GM11168 (cell line): Measurements from ENCODE around the gene GAA.

ENCODE experiments used
- in situ Hi-C: fragments of 300-500 bp; cut with MboI; formaldehyde crosslinking; loops from one replicate; pipeline ENCODE4 v1.12.0; 2022; ENCODE audit warnings: low sequenced_read_pairs; ENCODE audit not compliant: unreplicated experiment

Gene GAA

DNA sequence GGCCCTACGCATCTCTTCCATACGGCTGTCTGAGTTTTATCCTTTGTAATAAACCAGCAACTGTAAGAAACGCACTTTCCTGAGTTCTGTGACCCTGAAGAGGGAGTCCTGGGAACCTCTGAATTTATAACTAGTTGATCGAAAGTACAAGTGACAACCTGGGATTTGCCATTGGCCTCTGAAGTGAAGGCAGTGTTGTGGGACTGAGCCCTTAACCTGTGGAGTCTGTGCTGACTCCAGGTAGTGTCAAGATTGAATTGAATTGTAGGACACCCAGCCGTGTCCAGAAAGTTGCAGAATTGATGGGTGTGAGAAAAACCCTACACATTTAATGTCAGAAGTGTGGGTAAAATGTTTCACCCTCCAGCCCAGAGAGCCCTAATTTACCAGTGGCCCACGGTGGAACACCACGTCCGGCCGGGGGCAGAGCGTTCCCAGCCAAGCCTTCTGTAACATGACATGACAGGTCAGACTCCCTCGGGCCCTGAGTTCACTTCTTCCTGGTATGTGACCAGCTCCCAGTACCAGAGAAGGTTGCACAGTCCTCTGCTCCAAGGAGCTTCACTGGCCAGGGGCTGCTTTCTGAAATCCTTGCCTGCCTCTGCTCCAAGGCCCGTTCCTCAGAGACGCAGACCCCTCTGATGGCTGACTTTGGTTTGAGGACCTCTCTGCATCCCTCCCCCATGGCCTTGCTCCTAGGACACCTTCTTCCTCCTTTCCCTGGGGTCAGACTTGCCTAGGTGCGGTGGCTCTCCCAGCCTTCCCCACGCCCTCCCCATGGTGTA lies 1.5 kb downstream of the GAA start:
- in situ Hi-C loops: no loop called here

DNA sequence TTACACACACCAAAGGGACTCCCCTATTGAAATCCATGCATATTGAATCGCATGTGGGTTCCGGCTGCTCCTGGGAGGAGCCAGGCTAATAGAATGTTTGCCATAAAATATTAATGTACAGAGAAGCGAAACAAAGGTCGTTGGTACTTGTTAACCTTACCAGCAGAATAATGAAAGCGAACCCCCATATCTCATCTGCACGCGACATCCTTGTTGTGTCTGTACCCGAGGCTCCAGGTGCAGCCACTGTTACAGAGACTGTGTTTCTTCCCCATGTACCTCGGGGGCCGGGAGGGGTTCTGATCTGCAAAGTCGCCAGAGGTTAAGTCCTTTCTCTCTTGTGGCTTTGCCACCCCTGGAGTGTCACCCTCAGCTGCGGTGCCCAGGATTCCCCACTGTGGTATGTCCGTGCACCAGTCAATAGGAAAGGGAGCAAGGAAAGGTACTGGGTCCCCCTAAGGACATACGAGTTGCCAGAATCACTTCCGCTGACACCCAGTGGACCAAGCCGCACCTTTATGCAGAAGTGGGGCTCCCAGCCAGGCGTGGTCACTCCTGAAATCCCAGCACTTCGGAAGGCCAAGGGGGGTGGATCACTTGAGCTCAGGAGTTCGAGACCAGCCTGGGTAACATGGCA lies 2.2 kb downstream of the GAA start:
- in situ Hi-C loops: no loop called here

DNA sequence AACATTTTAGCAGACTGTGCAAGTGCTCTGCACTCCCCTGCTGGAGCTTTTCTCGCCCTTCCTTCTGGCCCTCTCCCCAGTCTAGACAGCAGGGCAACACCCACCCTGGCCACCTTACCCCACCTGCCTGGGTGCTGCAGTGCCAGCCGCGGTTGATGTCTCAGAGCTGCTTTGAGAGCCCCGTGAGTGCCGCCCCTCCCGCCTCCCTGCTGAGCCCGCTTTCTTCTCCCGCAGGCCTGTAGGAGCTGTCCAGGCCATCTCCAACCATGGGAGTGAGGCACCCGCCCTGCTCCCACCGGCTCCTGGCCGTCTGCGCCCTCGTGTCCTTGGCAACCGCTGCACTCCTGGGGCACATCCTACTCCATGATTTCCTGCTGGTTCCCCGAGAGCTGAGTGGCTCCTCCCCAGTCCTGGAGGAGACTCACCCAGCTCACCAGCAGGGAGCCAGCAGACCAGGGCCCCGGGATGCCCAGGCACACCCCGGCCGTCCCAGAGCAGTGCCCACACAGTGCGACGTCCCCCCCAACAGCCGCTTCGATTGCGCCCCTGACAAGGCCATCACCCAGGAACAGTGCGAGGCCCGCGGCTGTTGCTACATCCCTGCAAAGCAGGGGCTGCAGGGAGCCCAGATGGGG lies 3.1 kb downstream of the GAA start:
- in situ Hi-C loops: no loop called here

DNA sequence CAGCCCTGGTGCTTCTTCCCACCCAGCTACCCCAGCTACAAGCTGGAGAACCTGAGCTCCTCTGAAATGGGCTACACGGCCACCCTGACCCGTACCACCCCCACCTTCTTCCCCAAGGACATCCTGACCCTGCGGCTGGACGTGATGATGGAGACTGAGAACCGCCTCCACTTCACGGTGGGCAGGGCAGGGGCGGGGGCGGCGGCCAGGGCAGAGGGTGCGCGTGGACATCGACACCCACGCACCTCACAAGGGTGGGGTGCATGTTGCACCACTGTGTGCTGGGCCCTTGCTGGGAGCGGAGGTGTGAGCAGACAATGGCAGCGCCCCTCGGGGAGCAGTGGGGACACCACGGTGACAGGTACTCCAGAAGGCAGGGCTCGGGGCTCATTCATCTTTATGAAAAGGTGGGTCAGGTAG lies 3.6 kb downstream of the GAA start:
- in situ Hi-C loops: no loop called here

DNA sequence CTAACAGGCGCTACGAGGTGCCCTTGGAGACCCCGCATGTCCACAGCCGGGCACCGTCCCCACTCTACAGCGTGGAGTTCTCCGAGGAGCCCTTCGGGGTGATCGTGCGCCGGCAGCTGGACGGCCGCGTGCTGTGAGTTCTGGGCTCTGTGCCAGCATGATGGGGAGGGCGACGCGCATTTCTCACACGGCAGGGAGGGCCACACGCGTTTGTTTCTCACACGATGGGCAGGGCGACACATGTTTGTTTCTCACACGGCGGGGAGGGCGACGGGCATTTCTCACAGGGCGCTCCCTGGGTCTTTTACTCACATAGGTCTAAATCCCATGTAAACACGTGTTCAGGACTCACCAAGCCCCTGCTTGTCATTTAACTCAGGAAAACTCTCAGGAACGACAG lies 4.4 kb downstream of the GAA start:
- in situ Hi-C loops: no loop called here

DNA sequence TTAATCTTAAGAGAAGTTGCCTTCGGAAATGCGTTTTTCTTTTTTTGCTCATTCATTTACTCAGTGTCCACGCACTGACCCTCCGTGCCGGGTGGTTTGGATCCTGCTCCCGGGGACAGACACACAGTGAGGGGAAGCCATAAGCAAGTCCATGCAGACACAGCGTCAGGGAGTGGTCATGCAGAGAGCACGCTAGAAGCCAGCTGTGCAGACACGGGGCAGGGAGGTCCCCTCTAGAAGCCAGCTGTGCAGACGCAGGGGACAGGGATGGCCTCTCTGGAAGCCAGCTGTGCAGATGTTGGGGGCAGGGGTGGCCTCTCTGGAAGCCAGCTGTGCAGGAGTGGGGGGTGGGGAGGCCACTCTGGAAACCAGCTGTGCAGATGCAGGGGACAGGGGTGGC lies 4.8 kb downstream of the GAA start:
- in situ Hi-C loops: no loop called here

DNA sequence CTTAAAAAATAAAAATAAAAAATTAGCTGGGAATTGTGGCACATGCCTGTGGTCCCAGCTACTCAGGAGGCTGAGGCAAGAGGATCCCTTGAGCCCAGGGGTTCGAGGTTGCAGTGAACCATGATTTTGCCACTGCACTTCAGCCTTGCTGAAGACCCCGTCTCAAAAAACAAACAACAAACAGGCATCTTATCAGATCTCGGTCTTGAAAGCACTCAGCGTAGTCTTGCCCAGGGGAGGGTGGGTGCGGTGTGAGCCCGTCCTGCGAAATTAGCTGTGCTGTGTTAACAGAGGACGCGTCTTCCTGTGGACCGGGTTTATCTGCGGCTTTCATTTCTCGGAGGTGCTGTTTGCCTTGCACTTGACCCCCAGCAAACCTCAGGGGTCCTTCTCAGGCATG lies 5.4 kb downstream of the GAA start:
- in situ Hi-C loops: no loop called here

DNA sequence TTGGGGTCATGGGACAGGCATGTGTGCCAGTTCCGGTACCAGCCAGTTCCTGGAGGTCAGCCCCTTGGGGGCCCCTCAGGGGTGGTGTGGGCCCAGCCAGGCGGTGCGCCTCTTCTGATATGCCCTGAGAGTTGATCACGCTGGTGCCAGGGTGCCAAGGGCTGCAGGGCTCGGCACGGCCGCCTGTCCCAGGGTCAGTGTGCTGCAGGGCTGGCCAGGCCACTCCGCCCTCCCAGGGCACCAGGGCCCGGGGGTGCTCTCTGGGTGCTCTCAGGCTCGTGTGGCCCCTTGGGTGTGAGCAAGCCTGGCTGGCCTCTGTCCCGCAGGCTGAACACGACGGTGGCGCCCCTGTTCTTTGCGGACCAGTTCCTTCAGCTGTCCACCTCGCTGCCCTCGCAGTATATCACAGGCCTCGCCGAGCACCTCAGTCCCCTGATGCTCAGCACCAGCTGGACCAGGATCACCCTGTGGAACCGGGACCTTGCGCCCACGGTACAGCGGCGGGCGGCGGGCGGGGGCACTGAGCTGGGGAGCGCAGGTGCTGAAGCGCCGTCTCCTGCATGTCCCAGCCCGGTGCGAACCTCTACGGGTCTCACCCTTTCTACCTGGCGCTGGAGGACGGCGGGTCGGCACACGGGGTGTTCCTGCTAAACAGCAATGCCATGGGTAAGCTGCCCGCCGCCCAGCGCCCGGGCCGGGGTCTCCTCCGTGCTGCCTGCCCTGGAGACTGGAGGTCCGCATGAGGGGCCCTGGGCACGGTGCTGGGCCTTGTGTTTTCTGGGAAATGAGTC lies 6.0 kb downstream of the GAA start:
- in situ Hi-C loops: no loop called here

DNA sequence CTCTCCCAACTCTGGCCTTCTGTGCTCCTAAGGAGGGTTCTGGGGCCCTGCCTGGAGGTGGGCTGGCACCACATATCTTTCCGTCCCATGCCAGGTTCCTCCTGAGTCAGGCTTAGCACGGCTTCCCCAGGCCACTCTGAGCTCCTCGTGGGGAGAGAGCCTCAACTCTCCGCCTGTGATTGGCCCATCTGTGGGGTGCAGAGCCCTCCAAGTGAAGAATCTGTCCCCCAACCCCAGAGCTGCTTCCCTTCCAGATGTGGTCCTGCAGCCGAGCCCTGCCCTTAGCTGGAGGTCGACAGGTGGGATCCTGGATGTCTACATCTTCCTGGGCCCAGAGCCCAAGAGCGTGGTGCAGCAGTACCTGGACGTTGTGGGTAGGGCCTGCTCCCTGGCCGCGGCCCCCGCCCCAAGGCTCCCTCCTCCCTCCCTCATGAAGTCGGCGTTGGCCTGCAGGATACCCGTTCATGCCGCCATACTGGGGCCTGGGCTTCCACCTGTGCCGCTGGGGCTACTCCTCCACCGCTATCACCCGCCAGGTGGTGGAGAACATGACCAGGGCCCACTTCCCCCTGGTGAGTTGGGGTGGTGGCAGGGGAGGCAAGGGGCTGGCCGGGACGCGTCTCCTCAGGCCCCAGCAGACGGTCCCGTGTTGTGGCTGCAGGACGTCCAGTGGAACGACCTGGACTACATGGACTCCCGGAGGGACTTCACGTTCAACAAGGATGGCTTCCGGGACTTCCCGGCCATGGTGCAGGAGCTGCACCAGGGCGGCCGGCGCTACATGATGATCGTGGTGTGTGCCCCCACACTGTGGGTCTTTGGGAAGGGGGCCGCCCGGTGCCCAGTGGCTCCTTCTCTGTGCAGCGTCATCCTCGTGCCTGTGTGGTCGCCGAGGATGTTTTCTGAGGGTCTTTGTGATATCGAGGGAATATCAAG lies 6.9 kb downstream of the GAA start:
- in situ Hi-C loops: no loop called here

DNA sequence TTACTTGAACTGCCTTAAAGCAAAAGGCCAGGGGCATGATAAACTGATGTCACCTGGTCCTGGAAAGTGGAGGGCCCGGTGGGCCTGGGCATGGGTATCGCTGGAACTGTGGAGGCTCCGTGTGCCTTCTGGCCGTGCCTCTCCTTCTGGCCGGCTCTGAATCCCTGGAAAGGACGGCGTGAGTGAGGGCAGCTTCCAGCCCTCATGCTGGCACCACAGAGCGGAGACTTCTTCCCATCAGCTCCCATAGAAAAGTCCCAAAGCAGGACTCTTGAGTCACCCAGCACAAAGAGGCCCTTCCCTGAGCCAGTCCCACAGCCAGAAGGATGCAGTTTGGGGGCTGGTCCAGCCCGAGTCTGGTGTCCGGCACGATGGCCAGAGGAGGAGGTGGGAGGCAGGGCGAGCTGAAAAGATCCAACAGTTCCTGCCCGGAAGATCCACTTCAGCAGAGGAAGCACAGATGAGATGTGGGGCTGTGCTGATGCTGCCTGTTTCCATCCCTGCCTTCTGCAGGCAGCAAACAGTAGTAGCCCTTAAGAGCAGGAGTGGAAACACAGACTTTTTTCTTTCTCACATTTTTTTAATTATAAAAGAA lies 7.8 kb downstream of the GAA start:
- in situ Hi-C loops: no loop called here

DNA sequence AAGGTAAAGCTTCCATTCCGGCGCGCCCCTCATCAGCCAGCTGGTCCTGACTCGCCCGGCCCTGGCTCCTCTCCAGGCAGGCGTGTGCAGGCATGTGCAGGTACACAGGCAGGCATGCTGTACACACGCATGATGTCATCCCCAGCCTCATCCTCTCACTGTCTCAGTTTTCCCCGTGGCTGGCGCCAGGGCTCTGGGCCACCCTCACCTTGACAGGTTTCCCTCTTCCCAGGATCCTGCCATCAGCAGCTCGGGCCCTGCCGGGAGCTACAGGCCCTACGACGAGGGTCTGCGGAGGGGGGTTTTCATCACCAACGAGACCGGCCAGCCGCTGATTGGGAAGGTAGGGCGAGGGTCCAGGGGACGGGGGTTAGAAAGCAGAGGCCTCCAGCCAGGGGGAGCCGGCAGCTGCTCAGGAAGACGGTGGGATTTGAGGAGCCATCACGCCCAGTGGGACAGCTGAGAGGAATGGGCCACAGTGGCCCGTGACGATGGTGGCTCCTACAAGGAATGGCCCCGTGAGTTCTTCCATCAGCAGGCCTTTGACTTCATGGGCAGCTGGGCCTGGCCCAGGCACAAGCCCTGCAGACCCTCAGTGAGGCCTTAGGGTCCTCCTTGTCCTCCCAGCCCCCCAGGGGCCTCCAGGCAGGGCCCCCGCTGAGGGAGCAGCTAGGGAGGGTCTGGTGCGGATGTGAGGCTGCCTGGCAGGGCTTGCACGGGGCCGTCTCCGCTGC lies 8.5 kb downstream of the GAA start:
- in situ Hi-C loops: no loop called here

DNA sequence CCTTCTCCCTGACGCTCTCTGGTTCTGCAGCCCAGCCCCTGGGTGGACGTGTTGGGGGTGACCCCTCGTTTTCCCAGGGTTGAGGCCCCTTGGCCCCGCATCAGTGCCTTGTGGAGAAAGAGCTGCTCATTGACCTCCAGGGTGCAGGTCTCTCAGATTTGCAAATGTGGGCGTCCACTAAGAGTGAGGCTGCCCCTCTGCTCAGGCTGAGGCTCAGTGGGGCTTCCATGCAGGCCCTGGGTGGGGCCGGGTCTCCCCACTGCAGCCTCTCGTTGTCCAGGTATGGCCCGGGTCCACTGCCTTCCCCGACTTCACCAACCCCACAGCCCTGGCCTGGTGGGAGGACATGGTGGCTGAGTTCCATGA lies 9.0 kb downstream of the GAA start:
- in situ Hi-C loops: no loop called here

DNA sequence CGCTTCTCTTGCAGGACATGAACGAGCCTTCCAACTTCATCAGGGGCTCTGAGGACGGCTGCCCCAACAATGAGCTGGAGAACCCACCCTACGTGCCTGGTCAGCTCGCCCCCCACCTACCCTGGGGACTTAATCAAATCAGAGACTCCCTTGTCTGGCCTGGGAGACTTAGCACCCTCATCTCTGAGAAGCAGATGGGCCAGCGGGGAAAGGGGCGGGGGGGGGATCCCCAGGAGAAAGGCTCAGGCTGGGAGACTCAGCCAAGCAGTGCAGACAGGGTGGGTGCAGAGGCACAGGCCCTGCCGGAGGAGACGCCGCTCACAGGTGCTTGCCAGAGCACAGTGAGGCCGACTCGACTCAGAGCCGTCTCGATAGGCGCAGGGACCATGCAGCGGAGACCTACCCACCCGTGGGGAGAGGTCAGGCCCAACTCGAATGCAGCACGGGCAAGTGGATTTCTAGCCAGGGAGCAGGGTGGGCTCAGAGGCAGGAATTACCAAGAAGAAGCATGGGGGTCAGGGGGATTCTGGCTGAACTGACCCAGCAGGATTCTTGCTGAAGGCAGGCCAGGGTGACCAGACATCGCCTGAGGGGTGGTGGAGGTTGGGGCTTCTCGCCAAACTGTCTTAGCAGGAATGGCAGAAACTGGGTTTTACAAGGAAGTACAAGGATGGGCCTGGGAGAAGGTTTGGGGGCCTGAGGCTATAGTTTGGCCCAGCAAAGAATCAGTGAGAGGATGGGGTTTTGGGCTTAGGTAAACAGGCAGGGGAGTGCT lies 9.7 kb downstream of the GAA start:
- in situ Hi-C loops: no loop called here

DNA sequence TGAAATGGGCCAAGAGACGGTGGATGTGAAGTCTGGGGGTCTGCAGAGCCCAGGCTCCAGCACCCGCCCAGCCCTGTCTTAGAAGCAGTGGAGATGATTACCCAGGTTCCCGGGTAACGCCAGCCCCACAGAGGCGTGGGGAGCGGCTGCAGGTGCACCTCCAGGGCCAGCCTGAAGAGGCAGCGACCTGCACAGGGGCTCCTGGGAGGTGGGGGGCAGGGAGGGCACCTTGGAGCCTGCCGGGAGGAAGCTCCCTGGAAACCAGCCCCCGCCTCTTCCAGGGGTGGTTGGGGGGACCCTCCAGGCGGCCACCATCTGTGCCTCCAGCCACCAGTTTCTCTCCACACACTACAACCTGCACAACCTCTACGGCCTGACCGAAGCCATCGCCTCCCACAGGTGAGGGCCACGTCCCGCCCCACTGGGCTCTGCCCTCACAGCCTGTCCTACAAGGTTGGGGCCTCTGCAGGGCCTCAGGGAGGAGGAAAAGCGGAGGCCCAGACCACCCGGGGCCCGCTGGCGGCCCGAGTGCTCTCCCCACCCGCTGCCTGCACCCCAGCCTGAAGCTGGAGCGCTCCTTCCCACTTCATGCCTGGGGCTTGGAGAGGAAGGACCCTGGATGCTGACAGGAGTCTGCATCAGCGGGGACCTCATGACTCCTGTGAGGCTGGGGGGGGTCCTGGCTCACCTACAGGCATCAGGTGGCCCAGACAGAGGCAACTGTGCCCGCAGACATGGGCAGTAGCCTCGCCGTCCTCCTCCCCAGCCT lies 10.5 kb downstream of the GAA start:
- in situ Hi-C loops: no loop called here

DNA sequence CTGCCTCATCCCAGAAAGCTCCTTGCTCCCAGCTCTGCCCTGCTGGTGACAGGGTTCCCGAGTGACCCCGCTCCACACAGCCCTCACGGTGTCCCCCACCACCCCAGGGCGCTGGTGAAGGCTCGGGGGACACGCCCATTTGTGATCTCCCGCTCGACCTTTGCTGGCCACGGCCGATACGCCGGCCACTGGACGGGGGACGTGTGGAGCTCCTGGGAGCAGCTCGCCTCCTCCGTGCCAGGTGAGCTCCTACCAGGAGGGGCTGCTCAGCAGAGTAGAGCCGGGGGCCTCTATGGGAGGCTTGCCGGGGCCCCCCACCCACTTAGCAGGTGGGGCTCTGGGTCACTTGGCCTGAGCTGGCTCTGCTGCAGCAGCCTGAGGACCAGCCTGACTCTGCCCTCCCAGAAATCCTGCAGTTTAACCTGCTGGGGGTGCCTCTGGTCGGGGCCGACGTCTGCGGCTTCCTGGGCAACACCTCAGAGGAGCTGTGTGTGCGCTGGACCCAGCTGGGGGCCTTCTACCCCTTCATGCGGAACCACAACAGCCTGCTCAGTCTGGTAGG lies 11.2 kb downstream of the GAA start:
- in situ Hi-C loops: no loop called here

DNA sequence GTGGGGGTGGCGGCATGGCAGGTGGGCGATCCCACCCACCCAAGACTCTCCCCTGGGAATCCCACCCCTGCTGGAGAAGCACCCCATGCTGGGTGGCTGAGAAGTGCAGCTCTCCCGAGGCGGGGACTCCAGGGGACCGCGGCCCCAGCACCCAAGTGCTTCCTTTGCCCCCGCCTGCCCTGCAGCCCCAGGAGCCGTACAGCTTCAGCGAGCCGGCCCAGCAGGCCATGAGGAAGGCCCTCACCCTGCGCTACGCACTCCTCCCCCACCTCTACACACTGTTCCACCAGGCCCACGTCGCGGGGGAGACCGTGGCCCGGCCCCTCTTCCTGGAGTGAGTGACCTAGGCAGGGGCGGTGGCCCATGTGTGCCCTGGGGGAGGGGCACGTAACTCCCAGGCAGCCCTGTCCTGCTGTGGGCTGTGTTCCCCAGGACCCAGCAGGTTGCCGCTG lies 11.7 kb downstream of the GAA start:
- in situ Hi-C loops: no loop called here

DNA sequence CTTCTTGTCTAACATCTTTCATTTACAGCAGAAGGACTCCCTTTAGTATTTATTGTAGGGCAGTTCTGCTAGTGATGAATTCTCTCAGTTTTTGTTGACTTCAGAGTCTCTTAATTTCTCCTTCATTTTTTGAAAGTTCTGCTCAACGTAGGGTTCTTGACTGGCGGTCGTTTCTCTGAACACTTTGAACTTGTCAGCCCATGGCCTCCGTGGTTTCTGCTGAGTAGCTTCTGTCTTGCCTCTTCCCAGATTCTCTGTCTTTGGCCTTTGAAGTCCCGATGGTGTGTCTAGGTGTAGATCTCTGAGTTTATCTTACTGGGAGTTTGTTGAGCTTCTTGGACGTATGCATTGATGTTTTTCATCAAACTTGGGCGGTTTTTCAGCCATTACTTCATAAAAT lies 13.4 kb downstream of the GAA start:
- in situ Hi-C loops: no loop called here
